PC-9 (cell line): Measurements from ENCODE around the gene GUCA1A. TPM values are rescaled to one million over a fixed set of nuclear protein-coding genes. Genes with fewer than 3 reads are reported as not detected.

Experiments used
- BruUV-seq: library from RNA; stranded (reverse); fragments of 400-500 nt; replicated peaks from 2 replicates; lab custom pipeline; 2021; lab: Mats Ljungman, UMichigan
- CTCF ChIA-PET: fragments of 300-600 bp; sonication (Branson Sonifier 250); formaldehyde crosslinking; loops from one replicate; lab custom pipeline; 2022; ENCODE audit warnings: antibody characterized with exemption; lab: Charles Lee
- POLR2A ChIA-PET: fragments of 300-600 bp; sonication (Branson Sonifier 250); formaldehyde crosslinking; loops from one replicate; lab custom pipeline; 2022; ENCODE audit warnings: antibody characterized with exemption; ENCODE audit not compliant: unreplicated experiment; lab: Charles Lee
- DNase-seq, 2 experiments: peaks; one replicate each; pipeline versions ENCODE4 v3.0.0 to v3.0.0-alpha.2; 2015 to 2022; ENCODE audit warnings: mixed read lengths in 1 of 2
- H2AFZ ChIP-seq: fragments of 200-600 bp; sonication (generic); 2 replicates; pipeline ENCODE4 v1.8.1; 2017; ENCODE audit warnings: antibody characterized with exemption
- H3F3A ChIP-seq: fragments of 200-600 bp; sonication (generic); 2 replicates; pipeline ENCODE4 v1.8.1; 2017; ENCODE audit warnings: antibody characterized with exemption, mild to moderate bottlenecking, low read depth; ENCODE audit not compliant: insufficient read depth
- H3K27ac ChIP-seq: fragments of 200-600 bp; sonication (generic); 2 replicates; pipeline ENCODE4 v1.6.1; 2016; ENCODE audit warnings: mixed run types
- H3K27me3 ChIP-seq: fragments of 200-600 bp; sonication (generic); 2 replicates; pipeline ENCODE4 v1.6.1; 2016; ENCODE audit warnings: low read depth, mixed run types; ENCODE audit not compliant: insufficient read depth
- H3K36me3 ChIP-seq: fragments of 200-600 bp; sonication (generic); 2 replicates; pipeline ENCODE4 v1.6.1; 2016; ENCODE audit warnings: low read depth, mixed run types
- H3K4me1 ChIP-seq: fragments of 200-600 bp; sonication (generic); replicated peaks from 2 replicates; pipeline ENCODE4 v1.6.1; 2016; ENCODE audit warnings: mixed run types; ENCODE audit not compliant: insufficient read depth
- H3K4me2 ChIP-seq: fragments of 200-600 bp; sonication (generic); 2 replicates; pipeline ENCODE4 v1.6.1; 2017; ENCODE audit warnings: mixed run types
- H3K4me3 ChIP-seq: fragments of 200-600 bp; sonication (generic); 2 replicates; pipeline ENCODE4 v1.6.1; 2016; ENCODE audit warnings: mixed run types
- H3K79me2 ChIP-seq: fragments of 200-600 bp; sonication (generic); 2 replicates; pipeline ENCODE4 v1.6.1; 2017; ENCODE audit warnings: low read depth, mixed run types
- H3K9me2 ChIP-seq: fragments of 200-600 bp; sonication (generic); 2 replicates; pipeline ENCODE4 v1.8.1; 2017; ENCODE audit warnings: mild to moderate bottlenecking; ENCODE audit not compliant: insufficient read depth
- H3K9me3 ChIP-seq: fragments of 200-600 bp; sonication (generic); 2 replicates; pipeline ENCODE4 v1.8.1; 2016; ENCODE audit warnings: low read depth; ENCODE audit not compliant: insufficient read depth
- H4K20me1 ChIP-seq: fragments of 200-600 bp; sonication (generic); 2 replicates; pipeline ENCODE4 v1.8.1; 2017; ENCODE audit not compliant: insufficient read depth
- EZH2 ChIP-seq: fragments of 200-600 bp; sonication (generic); IDR thresholded peaks from 2 replicates; pipeline ENCODE4 v1.8.0; 2017; ENCODE audit warnings: antibody characterized with exemption, low read depth
- intact Hi-C: fragments of 100-400 bp; cut with micrococcal nuclease; formaldehyde crosslinking; loops from one replicate; pipeline ENCODE4 v1.10.0; 2022; ENCODE audit not compliant: unreplicated experiment
- total RNA-seq: library from RNA; stranded (reverse); gene quantifications from 2 replicates; pipeline ENCODE4 v1.2.3, GENCODE V29; 2021
- TF ChIP-seq, protein P1 (sequence below): fragments of 200-600 bp; sonication (generic); conservative IDR thresholded peaks from 2 replicates; pipeline ENCODE4 v1.6.1; 2017; ENCODE audit warnings: mixed run types, antibody characterized with exemption, mild to moderate bottlenecking, moderate library complexity

The GUCA1A gene
- total RNA-seq, 1 experiment from 2014 or later, result not detected

DNA sequence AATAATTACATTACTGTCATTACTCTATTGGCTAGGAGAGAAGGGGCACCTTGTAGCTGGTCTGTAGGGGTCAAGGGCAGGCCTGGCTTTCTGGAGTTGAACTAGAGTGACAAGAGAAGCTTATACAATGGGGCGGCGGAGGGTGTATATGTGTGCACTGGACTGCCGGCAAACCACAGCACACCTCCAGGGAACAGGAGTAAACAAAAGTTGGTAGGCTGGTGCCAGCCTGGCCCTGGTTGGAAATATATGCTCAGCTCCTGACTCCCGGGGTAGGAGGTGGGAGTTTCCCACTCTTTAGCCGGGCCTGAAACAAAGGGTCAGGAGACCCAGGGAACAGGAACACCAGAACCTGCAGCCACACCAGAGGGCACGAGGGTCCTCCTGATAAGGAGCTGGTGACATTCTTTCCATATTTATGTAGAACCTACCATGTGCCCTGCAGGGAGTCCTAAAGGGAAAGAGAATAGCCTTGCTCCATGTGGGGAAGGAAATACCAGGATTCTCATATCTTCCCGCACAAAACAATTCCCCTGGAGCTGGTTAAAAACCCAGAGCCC is 35.9 kb upstream of the GUCA1A start:
- no peak for TF ChIP-seq EZH2
- TF ChIP-seq, protein P1, sequence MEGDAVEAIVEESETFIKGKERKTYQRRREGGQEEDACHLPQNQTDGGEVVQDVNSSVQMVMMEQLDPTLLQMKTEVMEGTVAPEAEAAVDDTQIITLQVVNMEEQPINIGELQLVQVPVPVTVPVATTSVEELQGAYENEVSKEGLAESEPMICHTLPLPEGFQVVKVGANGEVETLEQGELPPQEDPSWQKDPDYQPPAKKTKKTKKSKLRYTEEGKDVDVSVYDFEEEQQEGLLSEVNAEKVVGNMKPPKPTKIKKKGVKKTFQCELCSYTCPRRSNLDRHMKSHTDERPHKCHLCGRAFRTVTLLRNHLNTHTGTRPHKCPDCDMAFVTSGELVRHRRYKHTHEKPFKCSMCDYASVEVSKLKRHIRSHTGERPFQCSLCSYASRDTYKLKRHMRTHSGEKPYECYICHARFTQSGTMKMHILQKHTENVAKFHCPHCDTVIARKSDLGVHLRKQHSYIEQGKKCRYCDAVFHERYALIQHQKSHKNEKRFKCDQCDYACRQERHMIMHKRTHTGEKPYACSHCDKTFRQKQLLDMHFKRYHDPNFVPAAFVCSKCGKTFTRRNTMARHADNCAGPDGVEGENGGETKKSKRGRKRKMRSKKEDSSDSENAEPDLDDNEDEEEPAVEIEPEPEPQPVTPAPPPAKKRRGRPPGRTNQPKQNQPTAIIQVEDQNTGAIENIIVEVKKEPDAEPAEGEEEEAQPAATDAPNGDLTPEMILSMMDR, result no peak
- BruUV-seq, result TSS peak; percentile 72
- POLR2A ChIA-PET, result interaction anchor here (0.5 to 2.0 kb wide), 7 partner anchors 12 to 983 kb away, joined by 3 to 55 read pairs (median 8); partner anchors contain the start of gene CUL7

DNA sequence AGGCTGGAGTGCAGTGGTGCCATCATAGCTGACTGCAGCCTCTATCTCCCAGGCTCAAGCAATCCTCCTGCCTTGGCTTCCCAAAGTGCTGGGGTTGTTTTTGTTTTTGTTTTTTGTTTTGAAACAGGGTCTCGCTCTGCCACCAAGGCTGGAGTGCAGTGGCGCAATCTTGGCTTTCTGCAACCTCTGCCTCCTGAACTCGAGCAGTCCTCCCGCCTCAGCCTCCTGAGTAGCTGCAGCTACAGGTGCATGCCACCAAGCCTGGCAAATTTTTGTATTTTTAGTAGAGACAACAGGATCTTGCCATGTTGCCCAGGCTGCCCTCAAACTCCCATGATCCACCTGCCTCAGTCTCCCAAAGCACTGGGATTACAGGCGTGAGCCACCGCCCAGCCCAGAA is 35.0 kb upstream of the GUCA1A start:
- Histone ChIP-seq H3K36me3 (peaks cover 6% of the 10 kb centered on the region; the same call in 1 of the 2 replicates), H3K27me3 (no peaks in the 10 kb centered on the region), H3K4me3 (no peak overlapping the region), H3K4me1 (peaks cover 65% of the 10 kb centered on the region), H2AFZ (no peak overlapping the region), H3K9me3 (no peaks in the 10 kb centered on the region), H3K79me2 (peaks cover 77% of the 10 kb centered on the region), H3F3A (peaks cover 51% of the 10 kb centered on the region), H3K27ac (peak overlapping the region; percentile 98), H3K9me2 (no peaks in the 10 kb centered on the region), H4K20me1 (peaks cover 27% of the 10 kb centered on the region; the same call in 1 of the 2 replicates), H3K4me2 (peak overlapping the region; percentile 96)
- BruUV-seq, result no TSS peak
- no peak for DNase-seq
- TF ChIP-seq, protein P1, result no peak
- TF ChIP-seq EZH2, result no peak
- ChIA-PET POLR2A (interaction anchor here (0.6 to 2.0 kb wide), 3 partner anchors 13 to 265 kb away, joined by 3 to 24 read pairs (median 5); no protein-coding TSS in a partner anchor), CTCF (interaction anchor here (0.6 kb wide), 1 partner anchor 67 kb away, joined by 4 read pairs; no protein-coding TSS in a partner anchor)
- intact Hi-C loops, result no loop called here

More for the DNA sequence above, 35.9 kb upstream of the GUCA1A start:
- Histone ChIP-seq H3K4me3 (peak overlapping the region; percentile 43; the same call in 1 of the 2 replicates), H3K9me2 (no peaks in the 10 kb centered on the region), H3K4me2 (peak overlapping the region; percentile 80), H3K79me2 (peaks cover 84% of the 10 kb centered on the region), H4K20me1 (peaks cover 27% of the 10 kb centered on the region; the same call in 1 of the 2 replicates), H3K27me3 (no peaks in the 10 kb centered on the region), H3F3A (peaks cover 46% of the 10 kb centered on the region), H3K4me1 (peaks cover 70% of the 10 kb centered on the region), H3K36me3 (peaks cover 6% of the 10 kb centered on the region; the same call in 1 of the 2 replicates), H2AFZ (no peak overlapping the region), H3K27ac (peak overlapping the region; percentile 98), H3K9me3 (no peaks in the 10 kb centered on the region)
- intact Hi-C loops, result loop anchor here (1.0 kb wide), 2 partner anchors 15 to 19 kb away; no protein-coding TSS in a partner anchor
- CTCF ChIA-PET, result interaction anchor here (0.5 to 1.8 kb wide), 5 partner anchors 19 to 648 kb away, joined by 3 to 7 read pairs (median 6); partner anchors contain the start of gene FRS3
- peak in 1 of 2 experiments; percentile 71 for DNase-seq

DNA sequence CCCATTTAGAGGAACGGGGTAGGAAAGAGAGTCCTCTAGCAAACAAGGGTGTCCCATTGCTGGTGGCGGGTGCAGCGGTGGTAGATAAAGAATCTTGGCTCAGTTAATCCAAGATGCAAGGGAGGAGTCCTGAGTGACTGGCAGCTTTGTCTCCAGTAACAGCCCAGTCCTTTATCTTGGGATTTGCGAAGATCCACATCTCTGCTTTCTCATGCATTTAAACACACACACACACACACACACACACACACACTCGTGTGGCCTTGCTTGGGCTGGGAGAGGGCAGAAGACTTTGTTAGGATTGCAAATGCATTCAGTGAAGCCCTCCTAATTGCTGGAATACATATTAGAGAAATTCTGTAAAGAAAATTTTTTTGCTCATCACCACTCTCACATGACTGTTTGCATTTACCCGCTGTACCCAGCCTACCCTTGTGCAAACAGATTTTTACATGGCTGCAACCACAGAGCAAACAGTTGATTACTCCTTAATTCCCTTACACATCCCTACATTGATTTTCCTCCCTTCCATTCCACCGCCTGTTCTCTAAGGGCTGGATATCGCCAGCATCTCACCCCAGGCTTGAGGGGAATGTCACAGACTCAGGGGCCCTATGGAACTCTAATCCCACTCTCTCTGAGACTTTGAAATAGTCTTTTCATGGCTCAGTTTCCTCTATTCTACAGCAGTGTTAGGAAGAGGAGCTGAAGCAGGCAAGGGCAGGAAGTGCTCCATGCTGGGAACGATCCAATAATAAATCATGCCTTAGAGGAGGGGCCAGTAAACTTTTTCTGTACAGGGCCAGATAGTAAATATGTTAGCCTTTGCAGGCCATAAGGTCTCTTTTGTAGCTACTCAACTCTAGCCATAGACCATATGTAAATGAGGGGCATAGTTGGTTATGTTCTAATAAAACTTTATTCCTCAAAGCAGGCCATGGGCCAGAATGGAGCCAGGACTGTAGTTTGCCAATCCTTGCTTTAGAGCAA is 34.2 kb upstream of the GUCA1A start:
- TF ChIP-seq, protein P1, result no peak
- TF ChIP-seq EZH2, result no peak
- Histone ChIP-seq H3K4me3 (peak overlapping the region; percentile 97; the same call in 1 of the 2 replicates), H3K9me3 (no peaks in the 10 kb centered on the region), H3K36me3 (peaks cover 5% of the 10 kb centered on the region; the same call in 1 of the 2 replicates), H3K9me2 (no peaks in the 10 kb centered on the region), H2AFZ (no peak overlapping the region), H3K79me2 (peaks cover 71% of the 10 kb centered on the region), H3K4me1 (peaks cover 71% of the 10 kb centered on the region), H3K4me2 (peak overlapping the region; percentile 96), H3K27me3 (no peaks in the 10 kb centered on the region), H4K20me1 (peaks cover 27% of the 10 kb centered on the region; the same call in 1 of the 2 replicates), H3F3A (peaks cover 58% of the 10 kb centered on the region), H3K27ac (peak overlapping the region; percentile 98)
- ChIA-PET CTCF (interaction anchor here (1.7 kb wide), 1 partner anchor 16 kb away, joined by 4 read pairs; no protein-coding TSS in a partner anchor), POLR2A (interaction anchor here (0.6 kb wide), 2 partner anchors 14 to 264 kb away, joined by 3 to 5 read pairs; no protein-coding TSS in a partner anchor)
- intact Hi-C loops, result no loop called here
- DNase-seq, result peak in 1 of 2 experiments; percentile 54
- BruUV-seq, result no TSS peak
